Activated T-cell treated with anti-CD3 and anti-CD28 coated beads, Interleukin-2, amount 50 U/mL, for 4 hours (primary cell): Measurements from ENCODE around the gene FAM72A. TPM values are rescaled to one million over a fixed set of nuclear protein-coding genes. Genes with fewer than 3 reads are reported as not detected.
"Not testable (repeated sequence)": the region's sequence is repeated elsewhere in the genome, so short reads cannot be mapped to it uniquely, and the experiment has no call there.

Experiments used
- ATAC-seq, 2 donors: fragments of 200-7000 bp; cut with Tn5 transposase; one replicate each; pipeline ENCODE4 v1.10.0; 2021
- DNase-seq: peaks from one replicate; pipeline ENCODE4 v3.0.0-alpha.2; 2020
- H3K27me3 Mint-ChIP-seq: one replicate; pipeline ENCODE4 v1.8.0; 2021; ENCODE audit warnings: low read depth, mixed read lengths
- H3K36me3 Mint-ChIP-seq: one replicate; pipeline ENCODE4 v1.8.0; 2022; ENCODE audit warnings: mixed read lengths; ENCODE audit not compliant: insufficient read depth
- H3K4me1 Mint-ChIP-seq: one replicate; pipeline ENCODE4 v1.8.0; 2021; ENCODE audit warnings: low read depth, mixed read lengths
- H3K4me3 Mint-ChIP-seq: one replicate; pipeline ENCODE4 v1.8.0; 2021; ENCODE audit warnings: mild to moderate bottlenecking, moderate library complexity, mixed read lengths
- H3K9me3 Mint-ChIP-seq: one replicate; pipeline ENCODE4 v1.8.0; 2021; ENCODE audit warnings: mixed read lengths
- total RNA-seq, 3 donors: library from RNA; stranded (reverse); gene quantifications; one replicate each; pipeline ENCODE4 v1.2.1, GENCODE V29; 2021

Gene FAM72A
- 1 to 10 TPM; 5.4 to 6.3 (median 5.4) TPM for total RNA-seq

- H3K4me1 Mint-ChIP-seq, H3K36me3 Mint-ChIP-seq, H3K9me3 Mint-ChIP-seq, H3K27me3 Mint-ChIP-seq: not testable (repeated sequence)
- ATAC-seq = peak; percentile 86
- DNase-seq = peak; percentile 91
- peak within 1 kb of the TSS; percentile 82 for H3K4me3 Mint-ChIP-seq
Measured at GRCh38 chr1:206202789-206203363, at the start of gene FAM72A. Gene FAM72A, minus strand, starts transcription at chr1:206202839. Its CDS starts 814 bp downstream, at chr1:206202025.

- not testable (repeated sequence) for H3K36me3 Mint-ChIP-seq, H3K27me3 Mint-ChIP-seq, ATAC-seq, H3K4me1 Mint-ChIP-seq, H3K4me3 Mint-ChIP-seq, DNase-seq, H3K9me3 Mint-ChIP-seq
Measured at GRCh38 chr1:206250953-206251681, 48.5 kb upstream of the FAM72A start.

GRCh38 chr1:206246129-206246886, 43.7 kb upstream of the FAM72A start:
- H3K4me3 Mint-ChIP-seq, H3K9me3 Mint-ChIP-seq, H3K36me3 Mint-ChIP-seq, DNase-seq, H3K27me3 Mint-ChIP-seq, ATAC-seq, H3K4me1 Mint-ChIP-seq: not testable (repeated sequence)

GRCh38 chr1:206245479-206245878, 42.8 kb upstream of the FAM72A start:
- not testable (repeated sequence) for H3K4me3 Mint-ChIP-seq, H3K36me3 Mint-ChIP-seq, DNase-seq, H3K9me3 Mint-ChIP-seq, H3K4me1 Mint-ChIP-seq, H3K27me3 Mint-ChIP-seq, ATAC-seq

- not testable (repeated sequence) for H3K9me3 Mint-ChIP-seq, DNase-seq, H3K36me3 Mint-ChIP-seq, H3K27me3 Mint-ChIP-seq, H3K4me3 Mint-ChIP-seq, H3K4me1 Mint-ChIP-seq
- peak in 1 of 2 donors; percentile 54 for ATAC-seq
Measured at GRCh38 chr1:206243335-206243734, 40.7 kb upstream of the FAM72A start.

- not testable (repeated sequence) for H3K36me3 Mint-ChIP-seq, DNase-seq, ATAC-seq, H3K27me3 Mint-ChIP-seq, H3K9me3 Mint-ChIP-seq, H3K4me3 Mint-ChIP-seq, H3K4me1 Mint-ChIP-seq
Measured at GRCh38 chr1:206240288-206240687, 37.6 kb upstream of the FAM72A start.

GRCh38 chr1:206235190-206235589, 32.6 kb upstream of the FAM72A start:
- DNase-seq, H3K9me3 Mint-ChIP-seq, H3K4me1 Mint-ChIP-seq, H3K36me3 Mint-ChIP-seq, H3K27me3 Mint-ChIP-seq, H3K4me3 Mint-ChIP-seq, ATAC-seq: not testable (repeated sequence)

- not testable (repeated sequence) for DNase-seq, H3K36me3 Mint-ChIP-seq, ATAC-seq, H3K4me3 Mint-ChIP-seq, H3K9me3 Mint-ChIP-seq, H3K4me1 Mint-ChIP-seq, H3K27me3 Mint-ChIP-seq
Measured at GRCh38 chr1:206234189-206234916, 31.7 kb upstream of the FAM72A start.

GRCh38 chr1:206232970-206233645, 30.5 kb upstream of the FAM72A start:
- H3K4me3 Mint-ChIP-seq, ATAC-seq, H3K4me1 Mint-ChIP-seq, H3K9me3 Mint-ChIP-seq, H3K27me3 Mint-ChIP-seq, H3K36me3 Mint-ChIP-seq, DNase-seq: not testable (repeated sequence)

GRCh38 chr1:206231989-206232388, 29.4 kb upstream of the FAM72A start:
- not testable (repeated sequence) for H3K27me3 Mint-ChIP-seq, H3K36me3 Mint-ChIP-seq, H3K9me3 Mint-ChIP-seq, H3K4me3 Mint-ChIP-seq, ATAC-seq, H3K4me1 Mint-ChIP-seq, DNase-seq

GRCh38 chr1:206229286-206229685, 26.6 kb upstream of the FAM72A start:
- H3K36me3 Mint-ChIP-seq, ATAC-seq: not testable (repeated sequence)

GRCh38 chr1:206226886-206227285, 24.2 kb upstream of the FAM72A start:
- not testable (repeated sequence) for H3K9me3 Mint-ChIP-seq, ATAC-seq, DNase-seq, H3K4me1 Mint-ChIP-seq, H3K36me3 Mint-ChIP-seq, H3K4me3 Mint-ChIP-seq, H3K27me3 Mint-ChIP-seq

More at GRCh38 chr1:206229286-206229685, 26.6 kb upstream of the FAM72A start:
- not testable (repeated sequence) for DNase-seq, H3K27me3 Mint-ChIP-seq, H3K4me3 Mint-ChIP-seq, H3K9me3 Mint-ChIP-seq, H3K4me1 Mint-ChIP-seq

- not testable (repeated sequence) for H3K36me3 Mint-ChIP-seq, ATAC-seq, H3K4me3 Mint-ChIP-seq, H3K9me3 Mint-ChIP-seq, H3K4me1 Mint-ChIP-seq, DNase-seq, H3K27me3 Mint-ChIP-seq
Measured at GRCh38 chr1:206225386-206225785, 22.7 kb upstream of the FAM72A start.
